Duodenal mucosa (tissue), 2 donors: Measurements from ENCODE around the gene UBA3.

Experiments
- H3K27ac ChIP-seq: one replicate; pipeline ENCODE4 v1.7.0; 2013; ENCODE audit warnings: low read depth, low read length
- H3K27me3 ChIP-seq, 2 donors: one replicate each; pipeline ENCODE4 v1.7.0; 2013; ENCODE audit warnings: low read length in 2 of 2, control low read depth in 1 of 2; ENCODE audit not compliant: insufficient read depth in 2 of 2, control insufficient read depth in 1 of 2
- H3K36me3 ChIP-seq, 2 donors: one replicate each; pipeline ENCODE4 v1.7.0; 2013; ENCODE audit warnings: low read length in 2 of 2, control low read depth in 1 of 2; ENCODE audit not compliant: insufficient read depth in 2 of 2, control insufficient read depth in 1 of 2
- H3K4me1 ChIP-seq, 2 donors: one replicate each; pipeline ENCODE4 v1.7.0; 2013; ENCODE audit warnings: low read length in 2 of 2, control low read depth in 1 of 2; ENCODE audit not compliant: insufficient read depth in 2 of 2, control insufficient read depth in 1 of 2
- H3K4me3 ChIP-seq, 2 donors: one replicate each; pipeline ENCODE4 v1.7.0; 2013; ENCODE audit warnings: low read length in 2 of 2, low read depth in 1 of 2
- H3K9ac ChIP-seq, 2 donors: one replicate each; pipeline ENCODE4 v1.7.0; 2013; ENCODE audit warnings: low read length in 2 of 2, low read depth in 1 of 2
- H3K9me3 ChIP-seq, 2 donors: one replicate each; pipeline ENCODE4 v1.7.0; 2013; ENCODE audit warnings: low read length in 2 of 2, control low read depth in 1 of 2; ENCODE audit not compliant: control insufficient read depth in 1 of 2

UBA3 gene

GRCh38 chr3:69079269-69080159, 651 bp downstream of the UBA3 start:
- peak overlapping the region; percentile 63 to 79 for H3K9ac ChIP-seq
- H3K27me3 ChIP-seq = no peaks in the 10 kb centered on the region
- peaks cover 0 to 5% of the 10 kb centered on the region in 2 donors for H3K36me3 ChIP-seq
- H3K4me1 ChIP-seq = peaks cover 41 to 58% of the 10 kb centered on the region in 2 donors
- H3K27ac ChIP-seq = no peak overlapping the region
- H3K9me3 ChIP-seq = no peaks in the 10 kb centered on the region
- H3K4me3 ChIP-seq = peak overlapping the region; percentile 80 to 82

GRCh38 chr3:69072928-69073327, 7.2 kb downstream of the UBA3 start:
- no peak overlapping the region for H3K27ac ChIP-seq
- peaks cover 4 to 28% of the 10 kb centered on the region in 2 donors for H3K36me3 ChIP-seq
- no peak overlapping the region for H3K4me3 ChIP-seq
- no peak overlapping the region for H3K9ac ChIP-seq
- H3K9me3 ChIP-seq = no peaks in the 10 kb centered on the region
- no peaks in the 10 kb centered on the region for H3K27me3 ChIP-seq
- H3K4me1 ChIP-seq = peaks cover 4% of the 10 kb centered on the region in 2 donors

DNA sequence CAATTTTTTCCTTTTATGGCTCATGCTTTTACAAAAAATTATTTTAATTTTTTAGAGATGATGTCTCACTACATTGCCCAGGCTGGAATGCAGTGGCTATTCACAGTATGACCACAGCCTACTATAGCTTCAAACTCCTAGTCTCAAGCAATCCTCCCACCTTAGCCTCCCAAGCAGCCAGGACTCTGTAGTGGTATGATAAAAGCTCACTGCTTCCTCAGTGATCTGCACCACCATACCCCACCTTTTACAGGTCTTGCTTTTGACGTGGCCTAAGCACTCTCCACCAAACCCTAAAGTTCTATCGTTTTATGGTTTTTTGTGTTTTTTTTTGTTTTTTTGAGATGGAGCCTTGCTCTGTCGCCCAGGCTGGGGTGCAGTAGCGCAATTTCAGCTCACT, 14.0 kb downstream of the UBA3 start:
- Histone ChIP-seq H3K4me1 (no peaks in the 10 kb centered on the region), H3K36me3 (peaks cover 12 to 34% of the 10 kb centered on the region in 2 donors), H3K27me3 (no peaks in the 10 kb centered on the region), H3K27ac (no peak overlapping the region), H3K9ac (no peak overlapping the region), H3K9me3 (no peaks in the 10 kb centered on the region), H3K4me3 (no peak overlapping the region)

GRCh38 chr3:69065318-69065964, 14.7 kb downstream of the UBA3 start:
- peaks cover 8 to 35% of the 10 kb centered on the region in 2 donors for H3K36me3 ChIP-seq
- no peak overlapping the region for H3K27ac ChIP-seq
- H3K4me3 ChIP-seq = no peak overlapping the region
- no peaks in the 10 kb centered on the region for H3K4me1 ChIP-seq
- no peak overlapping the region for H3K9ac ChIP-seq
- no peaks in the 10 kb centered on the region for H3K27me3 ChIP-seq
- no peaks in the 10 kb centered on the region for H3K9me3 ChIP-seq

DNA sequence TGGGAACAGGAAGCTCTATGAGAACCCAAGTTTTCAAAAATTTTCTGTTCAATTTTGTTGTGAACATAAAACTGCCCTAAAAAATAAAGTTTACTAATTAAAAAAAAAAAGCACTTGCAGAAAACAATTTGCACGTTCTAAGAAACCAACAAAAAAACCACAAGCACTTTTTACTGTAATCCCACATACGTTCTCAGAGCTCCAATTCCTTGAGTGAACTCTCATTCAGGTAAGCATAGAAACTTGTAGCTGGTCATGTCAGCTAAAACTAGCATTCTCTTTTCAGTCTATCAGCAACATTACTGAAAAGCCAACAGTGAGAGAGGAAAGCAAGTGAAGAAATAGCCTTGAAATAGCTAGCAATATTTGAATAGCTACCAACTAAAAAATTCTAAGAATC, 16.5 kb downstream of the UBA3 start:
- Histone ChIP-seq H3K9me3 (no peaks in the 10 kb centered on the region), H3K27ac (no peak overlapping the region), H3K4me1 (peaks cover 0 to 4% of the 10 kb centered on the region in 2 donors), H3K27me3 (no peaks in the 10 kb centered on the region), H3K36me3 (peaks cover 8 to 50% of the 10 kb centered on the region in 2 donors), H3K4me3 (no peak overlapping the region), H3K9ac (no peak overlapping the region)

DNA sequence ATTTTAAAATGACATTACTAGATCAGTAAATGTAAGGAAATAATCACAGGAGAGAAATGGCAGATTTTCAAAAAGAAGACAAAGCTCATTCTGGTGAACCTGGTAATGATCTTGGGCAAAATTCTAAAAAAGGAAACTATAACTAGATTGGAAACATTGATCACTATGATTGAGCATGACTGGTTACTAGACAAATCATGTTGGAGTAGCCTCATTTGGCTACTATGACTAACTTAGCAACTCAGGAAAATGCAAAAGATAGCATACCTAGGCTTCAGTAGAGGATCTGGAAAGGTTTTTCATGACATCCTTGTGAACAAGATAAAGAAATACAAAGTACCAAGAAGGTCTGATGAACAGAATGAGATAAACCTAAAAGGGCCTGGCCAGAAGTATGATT, 20.5 kb downstream of the UBA3 start:
- no peak overlapping the region for H3K27ac ChIP-seq
- no peaks in the 10 kb centered on the region for H3K27me3 ChIP-seq
- H3K36me3 ChIP-seq = peaks cover 8 to 43% of the 10 kb centered on the region in 2 donors
- H3K4me1 ChIP-seq = peaks cover 0 to 6% of the 10 kb centered on the region in 2 donors
- no peak overlapping the region for H3K4me3 ChIP-seq
- H3K9me3 ChIP-seq = no peaks in the 10 kb centered on the region
- no peak overlapping the region for H3K9ac ChIP-seq

DNA sequence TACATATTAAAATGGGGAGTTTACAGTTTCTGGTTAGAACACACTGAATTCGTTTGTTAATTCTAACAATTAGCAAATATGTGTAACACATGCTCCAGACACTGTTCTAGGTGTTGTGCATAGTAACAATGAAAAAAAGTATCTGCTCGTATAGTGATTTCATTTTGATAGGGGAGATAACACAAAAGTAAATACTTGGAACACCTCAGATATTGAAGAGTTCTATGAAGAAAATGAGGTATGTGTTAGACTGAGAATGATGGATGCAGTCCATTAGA, 21.3 kb downstream of the UBA3 start:
- H3K4me1 ChIP-seq = peaks cover 0 to 6% of the 10 kb centered on the region in 2 donors
- H3K27me3 ChIP-seq = no peaks in the 10 kb centered on the region
- H3K9ac ChIP-seq = no peak overlapping the region
- peak overlapping the region; percentile 11 for H3K27ac ChIP-seq
- no peak overlapping the region for H3K4me3 ChIP-seq
- peaks cover 8 to 43% of the 10 kb centered on the region in 2 donors for H3K36me3 ChIP-seq
- H3K9me3 ChIP-seq = no peaks in the 10 kb centered on the region

DNA sequence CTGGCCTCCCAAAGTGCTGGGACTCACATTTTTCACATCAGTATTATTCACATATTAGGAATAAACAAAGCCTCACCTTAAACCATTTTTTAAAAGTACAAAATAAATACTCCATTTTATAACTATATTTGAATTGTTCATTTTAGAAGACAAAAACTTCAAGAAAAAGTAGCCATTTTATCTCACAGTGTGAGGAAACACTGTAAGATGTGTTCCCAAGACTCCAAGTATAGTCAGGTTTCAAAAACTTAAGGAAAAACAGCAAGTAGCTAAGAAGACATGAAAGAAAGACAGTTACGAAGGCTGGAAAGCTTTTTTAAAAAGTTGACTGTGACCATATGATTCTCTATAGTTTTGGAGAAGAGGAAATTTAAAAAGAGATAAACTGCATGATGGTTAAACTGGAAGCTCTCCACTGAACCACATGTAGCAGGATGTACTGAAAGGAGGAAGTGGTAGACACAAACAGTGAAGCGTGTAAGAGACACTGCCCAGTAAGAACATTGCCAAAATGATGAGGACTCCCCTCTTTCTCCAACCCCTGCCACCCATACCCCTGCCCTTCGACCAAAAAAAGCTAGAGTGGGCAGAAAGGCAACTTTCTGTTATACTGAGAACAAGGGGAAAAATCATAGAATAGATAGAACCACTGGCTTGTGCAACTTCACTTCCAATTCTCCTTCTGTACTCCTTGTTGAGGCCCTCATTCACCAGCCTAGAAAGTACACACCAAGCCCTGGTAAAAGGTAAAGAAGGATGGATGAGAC, 21.8 kb downstream of the UBA3 start:
- H3K27ac ChIP-seq = peak overlapping the region; percentile 11
- peaks cover 8 to 43% of the 10 kb centered on the region in 2 donors for H3K36me3 ChIP-seq
- peaks cover 0 to 6% of the 10 kb centered on the region in 2 donors for H3K4me1 ChIP-seq
- no peak overlapping the region for H3K9ac ChIP-seq
- no peaks in the 10 kb centered on the region for H3K27me3 ChIP-seq
- H3K4me3 ChIP-seq = no peak overlapping the region
- no peaks in the 10 kb centered on the region for H3K9me3 ChIP-seq

GRCh38 chr3:69052472-69052898, 27.7 kb downstream of the UBA3 start:
- Histone ChIP-seq H3K27ac (peak overlapping the region; percentile 94), H3K4me1 (peaks cover 25% of the 10 kb centered on the region in 2 donors), H3K9me3 (no peaks in the 10 kb centered on the region), H3K9ac (peak overlapping the region; percentile 21 to 98), H3K36me3 (peaks cover 8 to 12% of the 10 kb centered on the region in 2 donors), H3K4me3 (peak overlapping the region; percentile 70 to 86), H3K27me3 (no peaks in the 10 kb centered on the region)
